ENCODE measurements around the gene PSG3. TPM values are rescaled to one million over a fixed set of nuclear protein-coding genes. Genes with fewer than 3 reads are reported as not detected.
A peak's percentile ranks its signal among the peaks of the same experiment; 100 is the strongest.
"Not testable (repeated sequence)": the region's sequence is repeated elsewhere in the genome, so short reads cannot be mapped to it uniquely, and the experiment has no call there.

PSG3 gene
- total RNA-seq, 1 experiment from 2014 or later: not detected

DNA sequence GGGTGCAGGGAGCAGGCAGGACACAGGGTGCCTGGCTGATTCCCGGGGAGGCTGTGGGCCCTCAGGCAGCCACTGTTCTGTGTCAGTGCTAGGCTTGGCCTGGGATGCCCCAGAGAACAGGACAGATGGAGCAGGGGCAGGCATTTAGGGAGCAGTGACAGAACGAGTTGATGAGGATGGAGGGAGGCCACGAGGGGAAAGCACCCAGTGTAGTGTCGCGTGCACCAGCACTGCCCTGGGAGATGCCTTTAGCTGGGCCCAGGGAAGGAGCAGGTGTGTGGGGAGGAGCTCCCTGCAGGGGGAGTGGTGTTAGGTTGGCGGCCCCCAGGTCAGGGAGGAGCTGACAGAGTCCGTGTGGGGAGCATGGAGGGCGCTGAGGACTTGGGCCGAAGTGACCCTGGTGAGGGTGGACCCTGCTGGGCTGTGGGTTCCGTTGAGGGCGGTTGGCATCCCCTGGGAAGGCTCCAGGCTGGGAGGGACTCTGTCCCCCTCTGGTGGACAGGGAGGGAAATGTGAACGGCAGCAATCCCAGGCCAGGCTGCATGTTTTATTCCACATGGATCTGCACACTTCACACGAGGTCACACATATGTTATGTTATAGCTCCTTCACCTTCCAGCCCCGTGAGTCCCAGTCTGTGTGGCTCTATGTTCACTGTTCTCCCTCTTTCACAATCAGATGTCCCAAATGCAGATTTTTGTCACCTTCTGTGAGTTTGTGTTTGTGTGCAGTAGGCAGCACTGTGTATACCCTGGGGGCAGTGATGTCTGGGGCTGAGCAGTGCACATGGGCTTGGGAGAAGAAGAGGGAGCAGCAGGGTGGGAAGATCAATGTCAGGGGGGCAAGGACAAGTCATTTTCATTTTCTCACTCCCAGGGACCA is 1.7 kb upstream of the PSG3 start:
- H3K27ac ChIP-seq (ENCODE audit: low read depth, low read length); ATAC-seq; H3K9ac ChIP-seq (ENCODE audit: low read length); H3K9me3 ChIP-seq (ENCODE audit: control insufficient read depth in 1 of 2, insufficient read depth in 1 of 2, low read depth in 1 of 2, low read length in 2 of 2); H3K4me3 ChIP-seq (replicated peaks in 1 of 2; ENCODE audit: low read depth in 1 of 2, low read length in 2 of 2); H3K36me3 ChIP-seq (ENCODE audit: control insufficient read depth in 1 of 2, insufficient read depth in 2 of 2, low read length in 2 of 2); POLR2A ChIA-PET; H3K4me1 ChIP-seq (ENCODE audit: control insufficient read depth in 1 of 2, insufficient read depth in 2 of 2, low read length in 2 of 2); H3K9me2 ChIP-seq (ENCODE audit: insufficient read depth); H2AFZ ChIP-seq (ENCODE audit: low read depth, low read length, poor library complexity, severe bottlenecking); H3K4me2 ChIP-seq (ENCODE audit: low read length); DNase-seq (ENCODE audit: low read depth, low spot score); H4K20me1 ChIP-seq (ENCODE audit: insufficient read depth); H3K79me2 ChIP-seq (ENCODE audit: insufficient read depth, low read length); BruUV-seq (replicated peaks); H3K27me3 ChIP-seq (ENCODE audit: insufficient read depth, low read length): not testable (repeated sequence)
- TF ChIP-seq RAD21 (IDR thresholded peaks at IDR 0.05; ENCODE audit: low read depth) (peak; percentile 47), CTCF (IDR thresholded peaks at IDR 0.05 in 2 of 3, conservative IDR thresholded peaks at IDR 0.05 in 1 of 3; ENCODE audit: borderline replicate concordance in 1 of 3, insufficient read depth in 1 of 3, low read depth in 2 of 3, low read length in 2 of 3) (peak; percentile 43 to 61 (median 51); a peak in 5 of 6 replicates)
- CTCF ChIA-PET: interaction anchor here (1.0 to 1.6 kb wide), 2 partner anchors 48 to 107 kb away, joined by 8 to 11 read pairs; no protein-coding TSS in a partner anchor
- RAD21 ChIA-PET (ENCODE audit: low non-redundant PET in 1 of 2, low total read pairs in 2 of 2, uncharacterized antibody in 2 of 2, unreplicated experiment in 2 of 2): interaction anchor here (0.9 to 1.2 kb wide), 3 partner anchors 48 to 107 kb away, joined by 3 to 5 read pairs (median 4); no protein-coding TSS in a partner anchor
- intact Hi-C loops (cut with micrococcal nuclease): loop anchor here (2.0 kb wide), 1 partner anchor 47 kb away; no protein-coding TSS in a partner anchor

DNA sequence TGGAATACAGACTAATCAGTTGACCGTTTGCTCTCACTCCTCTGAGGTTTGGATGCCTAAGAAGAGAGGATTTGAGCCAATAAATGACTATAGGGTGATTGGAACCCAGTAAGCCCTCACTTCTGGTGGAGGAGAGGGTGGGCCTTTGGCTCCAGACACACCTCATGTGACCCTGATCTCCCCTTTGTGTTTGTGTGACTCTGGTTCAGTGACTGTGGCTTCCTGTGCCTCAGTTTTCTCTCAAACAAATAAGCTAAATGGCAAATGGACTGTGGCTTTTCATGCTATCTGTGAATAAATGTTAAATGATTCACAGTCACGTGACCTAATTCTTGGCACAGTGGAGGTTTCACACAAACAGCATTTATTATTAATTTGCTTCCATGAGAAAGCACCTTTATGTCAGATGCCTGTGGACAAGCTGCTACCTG is 2.7 kb downstream of the PSG3 start:
- H2AFZ ChIP-seq (ENCODE audit: low read depth, low read length, poor library complexity, severe bottlenecking); H3K4me3 ChIP-seq (replicated peaks in 1 of 2; ENCODE audit: low read depth in 1 of 2, low read length in 2 of 2); H3K27ac ChIP-seq (ENCODE audit: low read depth, low read length); intact Hi-C loops (cut with micrococcal nuclease); H4K20me1 ChIP-seq (ENCODE audit: insufficient read depth); H3K9ac ChIP-seq (ENCODE audit: low read length); H3K9me3 ChIP-seq (ENCODE audit: control insufficient read depth in 1 of 2, insufficient read depth in 1 of 2, low read depth in 1 of 2, low read length in 2 of 2); H3K79me2 ChIP-seq (ENCODE audit: insufficient read depth, low read length); H3K4me1 ChIP-seq (ENCODE audit: control insufficient read depth in 1 of 2, insufficient read depth in 2 of 2, low read length in 2 of 2); H3K9me2 ChIP-seq (ENCODE audit: insufficient read depth); H3K4me2 ChIP-seq (ENCODE audit: low read length); ATAC-seq; POLR2A ChIA-PET; H3K27me3 ChIP-seq (ENCODE audit: insufficient read depth, low read length); BruUV-seq (replicated peaks); CTCF ChIA-PET; H3K36me3 ChIP-seq (ENCODE audit: control insufficient read depth in 1 of 2, insufficient read depth in 2 of 2, low read length in 2 of 2); DNase-seq (ENCODE audit: low read depth, low spot score); RAD21 ChIA-PET (ENCODE audit: low non-redundant PET in 1 of 2, low total read pairs in 2 of 2, uncharacterized antibody in 2 of 2, unreplicated experiment in 2 of 2): not testable (repeated sequence)

DNA sequence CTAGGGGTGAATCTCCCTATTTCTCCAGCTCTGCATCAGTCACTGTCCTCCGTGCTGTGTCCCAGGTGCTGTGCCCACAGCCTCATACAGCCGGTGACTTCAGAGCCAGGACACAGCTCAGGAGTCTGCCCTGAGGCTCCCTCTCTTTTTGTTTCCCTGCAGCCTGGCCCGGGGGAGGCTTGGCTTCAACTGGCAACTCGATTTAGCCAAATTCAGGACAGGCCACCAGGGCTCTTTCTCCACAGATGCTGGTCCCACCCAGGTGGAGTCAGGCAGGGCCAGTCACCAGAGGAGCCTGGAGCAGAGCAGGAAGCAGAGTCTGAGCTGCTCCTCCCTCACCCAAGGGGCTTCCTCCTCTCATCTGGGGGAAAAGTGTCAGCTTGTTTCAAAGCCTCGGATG is 11.9 kb downstream of the PSG3 start:
- intact Hi-C loops (cut with micrococcal nuclease): loop anchor here (5.0 kb wide), 1 partner anchor 36 kb away; no protein-coding TSS in a partner anchor
- H2AFZ ChIP-seq (ENCODE audit: low read depth, low read length, poor library complexity, severe bottlenecking); H3K79me2 ChIP-seq (ENCODE audit: insufficient read depth, low read length); ATAC-seq; H4K20me1 ChIP-seq (ENCODE audit: insufficient read depth); RAD21 ChIA-PET (ENCODE audit: low non-redundant PET in 1 of 2, low total read pairs in 2 of 2, uncharacterized antibody in 2 of 2, unreplicated experiment in 2 of 2); H3K27ac ChIP-seq (ENCODE audit: low read depth, low read length); H3K4me2 ChIP-seq (ENCODE audit: low read length); H3K9ac ChIP-seq (ENCODE audit: low read length); BruUV-seq (replicated peaks); CTCF ChIA-PET; H3K9me3 ChIP-seq (ENCODE audit: control insufficient read depth in 1 of 2, insufficient read depth in 1 of 2, low read depth in 1 of 2, low read length in 2 of 2); POLR2A ChIA-PET; H3K9me2 ChIP-seq (ENCODE audit: insufficient read depth); H3K4me3 ChIP-seq (replicated peaks in 1 of 2; ENCODE audit: low read depth in 1 of 2, low read length in 2 of 2); H3K4me1 ChIP-seq (ENCODE audit: control insufficient read depth in 1 of 2, insufficient read depth in 2 of 2, low read length in 2 of 2); H3K36me3 ChIP-seq (ENCODE audit: control insufficient read depth in 1 of 2, insufficient read depth in 2 of 2, low read length in 2 of 2); DNase-seq (ENCODE audit: low read depth, low spot score): not testable (repeated sequence)
- H3K27me3 ChIP-seq (ENCODE audit: insufficient read depth, low read length): peaks cover 18% of the 10 kb centered on the region; the same call in 1 of the 2 replicates

GRCh38 chr19:42714000-42714399 is 26.3 kb downstream of the PSG3 start:
- H3K4me2 ChIP-seq (ENCODE audit: low read length); DNase-seq (ENCODE audit: low read depth, low spot score); H3K4me3 ChIP-seq (replicated peaks in 1 of 2; ENCODE audit: low read depth in 1 of 2, low read length in 2 of 2); H3K9me2 ChIP-seq (ENCODE audit: insufficient read depth); H3K27ac ChIP-seq (ENCODE audit: low read depth, low read length); H3K4me1 ChIP-seq (ENCODE audit: control insufficient read depth in 1 of 2, insufficient read depth in 2 of 2, low read length in 2 of 2); CTCF ChIA-PET; H2AFZ ChIP-seq (ENCODE audit: low read depth, low read length, poor library complexity, severe bottlenecking); H3K79me2 ChIP-seq (ENCODE audit: insufficient read depth, low read length); H3K9me3 ChIP-seq (ENCODE audit: control insufficient read depth in 1 of 2, insufficient read depth in 1 of 2, low read depth in 1 of 2, low read length in 2 of 2); H3K9ac ChIP-seq (ENCODE audit: low read length); intact Hi-C loops (cut with micrococcal nuclease); H4K20me1 ChIP-seq (ENCODE audit: insufficient read depth); H3K36me3 ChIP-seq (ENCODE audit: control insufficient read depth in 1 of 2, insufficient read depth in 2 of 2, low read length in 2 of 2); BruUV-seq (replicated peaks); H3K27me3 ChIP-seq (ENCODE audit: insufficient read depth, low read length); POLR2A ChIA-PET; RAD21 ChIA-PET (ENCODE audit: low non-redundant PET in 1 of 2, low total read pairs in 2 of 2, uncharacterized antibody in 2 of 2, unreplicated experiment in 2 of 2); ATAC-seq: not testable (repeated sequence)
